Raji (cell line): ENCODE measurements around the gene PDE2A.

Experiments used
- POLR2A ChIP-seq: IDR thresholded peaks from 2 replicates; pipeline ENCODE4 v1.6.1; 2011; ENCODE audit warnings: low read depth, low read length, control low read depth; ENCODE audit not compliant: insufficient read depth

Gene PDE2A

DNA sequence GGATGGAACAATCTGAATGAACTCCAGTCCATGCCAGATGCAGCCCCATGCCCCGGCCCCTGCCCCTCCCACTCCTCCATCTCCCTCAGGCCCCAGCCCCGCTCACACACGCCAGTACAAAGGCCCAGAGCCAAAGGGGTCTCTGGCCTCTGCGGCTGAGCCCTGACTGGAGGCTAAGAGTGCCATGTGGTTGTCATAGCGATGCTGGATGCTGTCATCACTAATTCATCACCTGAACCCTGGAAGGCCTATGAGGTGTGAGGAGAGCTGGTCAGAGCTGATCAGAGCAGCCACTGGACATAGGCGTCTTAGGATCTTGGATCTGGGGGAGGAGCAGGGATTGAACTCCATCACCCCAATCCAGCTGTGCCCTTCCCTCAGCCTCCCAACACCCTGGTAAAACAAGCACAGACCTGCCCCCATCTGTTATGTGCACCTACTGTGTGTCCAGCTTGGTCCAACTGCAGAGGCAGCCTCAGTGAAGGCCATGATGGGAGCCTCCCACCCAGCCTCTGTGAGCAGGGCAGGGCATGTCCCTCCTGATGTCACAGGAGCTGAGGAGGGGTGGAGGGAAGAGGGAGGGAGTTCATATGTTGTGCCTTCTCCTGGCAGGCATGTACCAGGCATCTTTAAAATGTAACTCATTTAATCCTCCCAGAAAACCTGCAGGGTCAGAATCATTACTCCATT lies 16.7 kb downstream of the PDE2A start:
- no peak for TF ChIP-seq POLR2A

GRCh38 chr11:72655896-72656464 lies 18.2 kb downstream of the PDE2A start:
- TF ChIP-seq POLR2A = no peak

- TF ChIP-seq POLR2A = no peak
Measured at GRCh38 chr11:72655014-72655413, 19.2 kb downstream of the PDE2A start.

DNA sequence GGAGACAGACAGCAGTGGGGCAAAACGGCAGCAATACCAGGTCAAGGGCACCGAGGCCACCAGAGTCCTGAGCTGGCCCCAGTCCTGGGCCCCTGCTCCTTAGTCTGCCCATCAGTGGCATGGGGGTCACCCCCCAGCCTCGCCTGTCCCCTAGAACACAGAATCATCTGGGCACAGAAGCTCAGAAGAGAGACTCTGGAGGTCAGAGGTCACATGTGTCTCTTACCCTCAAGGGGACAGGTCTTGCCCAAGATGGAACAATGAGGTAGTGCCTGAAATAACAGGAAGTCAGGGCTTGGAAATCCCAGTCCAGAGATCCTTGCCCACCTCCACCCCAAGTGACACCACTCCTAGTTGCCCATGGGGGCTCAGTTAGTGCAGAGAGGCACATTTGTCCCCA lies 20.6 kb downstream of the PDE2A start:
- TF ChIP-seq POLR2A = no peak

- no peak for TF ChIP-seq POLR2A
Measured at GRCh38 chr11:72652873-72653630, 21.2 kb downstream of the PDE2A start.

GRCh38 chr11:72652133-72652532 lies 22.1 kb downstream of the PDE2A start:
- TF ChIP-seq POLR2A = no peak

- no peak for TF ChIP-seq POLR2A
Measured at GRCh38 chr11:72649215-72649976, 24.8 kb downstream of the PDE2A start.

DNA sequence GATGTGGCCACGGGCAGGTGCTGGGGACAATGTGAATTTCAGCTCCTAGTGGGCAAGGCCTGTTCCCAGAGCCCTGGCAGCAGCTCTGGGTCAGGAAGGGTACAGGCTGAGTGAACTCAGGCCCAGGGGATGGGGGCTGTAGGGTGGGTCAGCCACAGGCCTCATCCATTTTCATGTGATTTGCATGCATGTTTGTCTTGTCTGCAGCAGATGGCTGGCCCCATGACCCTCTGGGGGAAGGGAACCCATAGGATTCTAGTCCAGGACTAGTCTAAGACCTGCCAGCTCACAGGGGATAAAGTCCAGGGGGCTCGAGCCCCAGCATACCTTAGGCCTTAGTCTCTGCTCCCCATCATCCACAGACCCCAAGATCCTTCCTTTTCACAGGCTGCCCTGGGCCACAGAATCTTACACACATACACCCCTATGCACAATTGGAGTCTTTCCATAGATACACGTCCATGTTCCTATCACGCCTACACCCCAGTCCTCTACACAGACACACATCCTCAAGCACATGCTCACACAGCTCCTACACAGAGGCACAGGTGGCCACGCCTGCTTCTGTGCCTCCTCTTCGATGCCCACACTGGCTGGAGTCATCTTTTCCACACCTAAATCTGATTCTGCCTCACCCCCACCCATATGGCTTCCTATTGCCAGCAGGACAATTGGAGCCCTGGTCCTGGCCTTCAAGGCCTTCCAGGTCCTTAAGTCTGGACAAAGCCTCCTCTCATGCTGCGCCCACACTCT lies 25.7 kb downstream of the PDE2A start:
- no peak for TF ChIP-seq POLR2A

DNA sequence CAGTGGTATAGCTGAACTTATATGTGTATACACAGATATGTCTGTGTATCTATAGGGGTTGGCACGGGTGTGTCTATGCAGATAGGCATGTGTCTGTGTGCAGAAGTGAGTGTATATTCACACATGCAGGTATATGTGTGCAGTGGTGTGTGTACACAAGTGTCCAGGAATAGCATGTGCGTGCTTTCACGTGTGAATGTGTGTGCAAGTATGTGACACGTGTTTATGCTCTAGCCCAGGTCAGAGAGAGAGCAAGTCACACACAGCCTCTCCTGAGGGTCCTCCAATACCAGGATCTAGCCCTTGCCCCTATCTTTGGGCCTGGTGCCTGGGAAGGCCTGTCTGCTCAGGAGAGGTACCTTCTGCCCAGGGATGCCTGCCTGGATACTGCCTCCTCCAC lies 26.3 kb downstream of the PDE2A start:
- no peak for TF ChIP-seq POLR2A

DNA sequence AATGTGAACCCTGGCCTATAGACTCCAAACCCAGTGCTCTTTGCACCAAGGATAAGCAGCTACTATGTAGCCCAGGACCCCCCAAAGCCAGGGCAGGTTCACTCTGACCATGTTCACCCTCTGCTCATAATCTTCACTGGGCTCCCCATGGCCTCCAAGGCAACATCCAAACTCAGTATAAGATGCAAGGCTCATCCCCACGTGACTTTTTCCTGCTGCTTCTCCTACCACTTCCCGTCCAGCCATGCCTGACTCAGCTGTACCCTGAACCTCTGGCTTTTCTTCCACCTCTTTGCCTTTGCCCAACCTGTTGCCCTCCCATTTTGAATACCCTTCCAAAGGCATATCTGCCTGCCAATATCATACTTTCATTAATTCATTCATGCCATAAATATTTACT lies 27.8 kb downstream of the PDE2A start:
- TF ChIP-seq POLR2A = no peak

DNA sequence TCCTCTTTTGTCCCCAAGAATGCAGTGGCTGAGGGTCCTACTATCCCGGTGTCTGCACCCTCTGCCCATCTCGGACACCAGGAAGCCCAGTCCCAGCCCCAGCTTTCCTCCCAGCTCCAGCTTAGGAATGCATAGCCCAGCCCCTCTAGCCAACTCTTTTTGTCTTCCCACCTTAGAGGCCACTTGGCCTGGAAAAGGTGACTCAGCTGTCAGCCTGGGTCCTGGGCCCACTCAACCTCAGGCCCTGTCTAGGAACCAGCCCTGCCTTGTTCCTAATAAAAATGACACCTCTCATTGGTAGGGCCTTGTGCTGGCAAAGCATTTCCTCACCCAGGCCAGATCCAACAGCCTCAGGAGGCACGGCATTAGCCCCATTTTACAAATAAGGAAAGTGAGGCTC lies 28.2 kb downstream of the PDE2A start:
- TF ChIP-seq POLR2A = no peak

- TF ChIP-seq POLR2A = no peak
Measured at GRCh38 chr11:72643547-72643946, 30.7 kb downstream of the PDE2A start.

- no peak for TF ChIP-seq POLR2A
Measured at GRCh38 chr11:72642884-72643522, 31.2 kb downstream of the PDE2A start.
